LHCN-M2 (cell line): ENCODE results near the gene TRPM1. TPM values are rescaled to one million over a fixed set of nuclear protein-coding genes. Genes with fewer than 3 reads are reported as not detected.

ENCODE experiments used
- DNase-seq: peaks from one replicate; pipeline ENCODE4 v3.0.0-alpha.2; 2012; ENCODE audit warnings: low read depth
- total RNA-seq: library from RNA; depleted of rRNA; stranded (reverse); fragments of >200 nt; gene quantifications from 2 replicates; pipeline ENCODE4 v1.2.3, GENCODE V29; 2014

Gene TRPM1
- total RNA-seq, 1 experiment from 2014 or later: not detected

DNA sequence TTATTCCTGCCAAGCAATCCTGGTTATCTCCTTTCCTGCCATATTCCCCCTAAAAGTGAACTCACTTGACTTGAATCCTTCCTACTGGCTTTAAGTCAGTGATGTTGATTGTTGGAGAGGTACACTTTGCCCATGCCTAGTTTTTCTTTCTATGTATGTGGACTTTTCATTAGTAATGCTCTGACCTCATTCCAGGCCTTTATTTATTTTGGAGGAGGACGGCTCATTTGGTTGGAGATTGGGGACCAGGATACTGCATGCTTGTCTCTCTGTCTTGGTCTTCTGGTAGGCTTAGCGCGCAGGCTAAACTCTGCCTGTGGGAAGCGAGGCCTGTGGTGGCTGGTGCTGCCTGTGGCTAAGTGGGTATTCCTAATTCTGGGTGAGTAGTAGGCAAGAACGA lies 81.0 kb downstream of the TRPM1 start:
- no peak for DNase-seq

DNA sequence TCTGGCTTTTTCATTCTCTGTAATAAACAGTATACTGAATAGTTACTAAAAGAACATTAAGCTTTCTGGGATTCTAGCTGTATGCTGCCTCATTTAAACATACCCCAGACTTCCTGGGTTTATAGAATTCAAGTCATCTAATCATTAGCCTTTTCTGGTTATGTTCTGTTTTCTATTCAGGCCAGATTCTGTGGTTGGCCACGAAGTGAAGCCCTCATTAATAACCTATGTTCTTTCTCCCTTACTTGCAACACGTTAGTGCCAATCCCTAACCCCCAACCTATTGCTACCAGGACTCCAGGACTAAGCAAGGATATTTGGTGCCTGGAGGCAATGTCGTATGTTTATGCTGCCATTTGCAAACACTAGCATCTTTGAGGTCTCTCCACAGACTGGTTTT lies 81.5 kb downstream of the TRPM1 start:
- DNase-seq: no peak

DNA sequence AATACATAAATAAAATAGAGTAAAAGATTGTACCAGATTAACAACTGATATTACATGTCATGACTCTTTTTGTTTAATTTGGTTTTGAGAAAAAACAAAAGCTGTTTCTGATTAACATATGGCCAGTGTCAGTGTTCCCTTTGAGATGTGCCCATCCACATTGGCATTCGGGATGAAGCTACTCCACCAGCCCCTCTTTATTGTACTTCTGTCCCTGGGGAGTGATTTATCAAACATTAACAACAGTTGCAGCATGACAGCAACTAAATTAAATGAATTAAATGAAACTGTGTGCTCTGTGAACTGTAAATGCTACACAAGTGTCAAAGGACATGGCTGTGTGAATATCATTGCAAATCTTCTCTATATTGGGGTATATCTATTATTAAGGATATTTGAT lies 84.2 kb downstream of the TRPM1 start:
- DNase-seq: no peak

DNA sequence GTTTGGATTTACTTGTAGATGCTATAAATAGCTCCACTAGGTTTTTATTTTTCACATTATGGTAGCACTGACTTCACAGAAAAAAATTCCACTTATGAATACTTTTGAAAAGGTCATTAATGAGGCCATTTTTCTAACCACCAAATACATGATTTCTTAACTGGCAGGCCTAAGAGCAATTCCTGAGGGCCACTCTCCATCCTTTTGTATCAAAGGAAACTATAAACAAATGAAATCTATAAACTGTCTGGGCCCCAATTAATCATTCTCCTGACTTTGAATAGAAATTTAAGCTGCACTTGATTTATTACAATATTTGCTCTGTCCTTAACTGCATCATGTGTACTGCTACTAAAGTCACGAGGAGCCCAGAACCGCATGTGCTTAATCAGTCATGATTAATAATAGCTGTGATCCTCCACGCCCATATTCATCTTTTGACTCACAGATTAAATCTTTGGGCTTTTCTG lies 85.0 kb downstream of the TRPM1 start:
- DNase-seq: peak; percentile 8

DNA sequence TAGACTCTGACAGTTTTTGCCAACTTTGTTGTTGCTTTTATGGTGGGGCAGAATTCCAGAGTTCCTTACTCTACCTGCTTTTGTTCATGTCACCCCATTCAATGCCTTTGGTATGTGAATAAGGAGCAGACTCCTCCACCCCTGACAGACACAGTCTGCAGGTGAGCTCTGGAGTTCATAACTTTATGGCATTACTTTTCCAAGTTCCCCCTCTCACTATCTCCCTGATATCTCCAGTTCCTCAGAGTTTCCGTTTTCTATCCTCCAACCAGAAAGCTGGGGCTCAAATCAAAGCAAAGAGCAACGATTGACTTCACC lies 87.0 kb downstream of the TRPM1 start:
- DNase-seq: no peak

DNA sequence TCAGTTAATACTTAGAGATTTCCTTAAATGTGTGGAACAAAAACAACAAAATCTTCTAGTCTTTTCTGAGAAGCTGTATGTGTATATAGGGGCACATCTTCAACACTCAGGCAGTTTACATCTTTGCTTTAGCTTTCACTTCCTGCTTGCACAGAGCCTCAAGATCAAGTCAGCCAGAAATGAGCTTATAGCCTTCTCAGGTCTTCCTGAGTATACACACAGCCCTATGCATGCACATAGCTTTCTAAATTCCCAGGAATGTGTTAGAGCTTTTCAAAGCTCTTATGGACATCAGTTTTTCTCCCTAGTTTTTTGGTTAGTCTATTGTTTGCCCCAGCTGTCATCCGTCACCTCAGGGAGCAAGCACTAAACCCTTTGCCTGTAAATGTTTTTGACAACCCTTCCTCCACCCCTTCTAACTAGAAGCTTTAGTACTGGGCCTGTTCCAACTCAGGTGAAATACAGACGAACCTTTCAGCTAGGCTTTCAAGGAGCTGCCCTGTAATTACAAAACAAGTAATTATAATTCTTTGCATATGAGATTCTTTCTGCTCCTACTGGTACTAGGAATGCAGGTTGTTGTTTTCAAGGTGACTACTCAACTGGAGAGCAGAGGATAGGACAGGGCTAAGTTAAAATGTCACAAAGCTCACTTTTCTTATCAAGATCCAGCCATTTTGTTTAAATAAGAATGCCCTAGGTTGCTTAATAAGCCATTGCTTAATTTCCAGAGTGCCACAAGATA lies 87.5 kb downstream of the TRPM1 start:
- no peak for DNase-seq

DNA sequence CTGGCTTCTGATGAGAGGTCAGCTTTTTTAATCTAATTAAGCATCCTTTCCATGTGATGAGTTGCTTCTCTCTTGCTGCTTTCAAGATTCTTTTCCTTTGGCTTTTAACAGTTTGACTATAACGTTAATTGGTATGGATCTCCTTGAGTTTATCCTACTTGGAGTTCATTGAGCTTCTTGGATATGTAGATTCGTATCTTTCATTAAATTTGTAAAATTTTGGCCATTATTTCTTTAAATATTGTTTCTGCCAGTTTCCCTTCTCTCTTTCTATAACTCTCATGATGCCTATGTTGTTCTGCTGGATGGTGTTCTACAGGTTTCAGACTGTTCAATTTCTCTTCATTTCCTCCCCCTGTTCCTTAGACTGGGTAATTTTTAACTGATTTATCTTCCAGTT lies 89.1 kb downstream of the TRPM1 start:
- DNase-seq: no peak

DNA sequence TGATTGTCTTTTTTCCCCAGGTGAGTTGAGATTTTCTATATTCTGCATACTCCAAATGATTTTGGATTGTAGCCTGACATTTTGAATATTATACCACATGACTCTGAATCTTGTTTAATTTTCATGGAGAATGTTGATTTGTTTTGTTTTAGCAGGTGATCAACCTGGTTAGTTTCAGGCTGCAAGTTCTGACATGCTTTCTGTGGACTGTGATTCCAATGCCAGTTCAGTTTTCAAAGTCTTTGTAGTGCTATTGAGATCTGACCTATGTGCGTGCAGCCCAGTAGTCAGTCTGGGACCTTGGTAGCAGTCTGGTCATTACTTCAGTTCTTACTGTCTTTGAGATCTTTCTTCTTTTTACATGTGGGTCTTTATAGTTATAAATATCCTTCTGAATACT lies 91.5 kb downstream of the TRPM1 start:
- DNase-seq: no peak

DNA sequence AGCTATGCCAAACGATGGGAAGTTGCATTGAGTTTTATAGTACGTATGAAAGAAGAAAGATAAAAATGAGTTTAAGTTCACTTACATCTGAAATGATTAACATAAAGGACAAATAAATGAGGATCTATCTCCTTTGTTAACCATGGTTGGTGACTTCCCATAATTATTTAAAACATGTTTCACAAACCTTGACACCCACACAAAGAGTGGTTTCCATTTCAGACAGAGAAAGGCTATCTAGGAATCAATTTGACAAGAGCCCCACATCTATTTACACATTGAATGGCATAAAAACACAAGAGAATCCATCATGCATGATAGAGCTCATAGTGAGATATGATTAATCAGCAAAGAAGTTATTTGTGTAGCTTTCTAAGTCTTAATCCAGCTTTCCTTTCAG lies 95.9 kb downstream of the TRPM1 start:
- no peak for DNase-seq

DNA sequence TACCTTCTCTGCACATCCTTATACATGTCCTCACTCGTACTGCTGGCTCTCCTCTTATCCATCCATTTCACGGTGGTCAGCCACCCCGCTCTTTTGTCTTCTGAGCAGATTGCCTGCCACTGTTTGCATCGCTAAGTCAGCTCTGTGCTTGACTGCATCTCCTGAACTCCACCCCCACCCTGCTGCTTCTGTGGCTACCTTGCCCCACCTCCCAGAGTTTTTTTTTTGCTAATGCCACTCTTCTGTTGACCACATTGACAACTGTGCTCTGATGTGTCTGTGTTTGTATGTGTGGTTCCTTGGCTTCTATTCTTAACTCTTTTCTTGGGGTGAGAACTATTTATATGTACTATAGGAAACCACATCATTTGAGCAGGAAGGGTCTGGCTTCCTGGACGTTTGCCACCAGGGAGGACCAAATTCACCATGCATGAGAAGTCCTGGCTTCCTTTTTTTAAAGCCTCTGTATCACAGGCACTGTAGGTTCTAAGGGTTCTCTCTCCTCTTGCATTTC lies 97.2 kb downstream of the TRPM1 start:
- peak; percentile 23 for DNase-seq

DNA sequence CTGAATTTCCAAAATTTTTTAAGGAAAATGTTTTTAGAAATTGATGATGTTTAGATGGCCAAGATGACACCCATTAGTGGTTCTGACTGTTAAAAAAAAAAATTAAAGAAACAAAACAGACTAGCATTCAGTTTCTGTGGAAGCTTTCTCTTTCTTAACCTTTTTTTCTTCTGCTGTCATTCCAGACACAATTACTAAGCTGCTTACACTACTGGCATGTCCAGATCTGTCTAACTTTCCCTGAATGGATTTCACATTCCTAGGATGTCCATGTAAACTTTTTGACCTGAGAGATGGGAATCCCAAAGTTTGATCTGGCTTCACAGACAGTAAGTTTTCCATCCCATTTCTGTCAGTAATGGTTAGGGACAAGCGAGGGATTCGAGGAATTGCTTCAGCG lies 99.8 kb downstream of the TRPM1 start:
- no peak for DNase-seq

DNA sequence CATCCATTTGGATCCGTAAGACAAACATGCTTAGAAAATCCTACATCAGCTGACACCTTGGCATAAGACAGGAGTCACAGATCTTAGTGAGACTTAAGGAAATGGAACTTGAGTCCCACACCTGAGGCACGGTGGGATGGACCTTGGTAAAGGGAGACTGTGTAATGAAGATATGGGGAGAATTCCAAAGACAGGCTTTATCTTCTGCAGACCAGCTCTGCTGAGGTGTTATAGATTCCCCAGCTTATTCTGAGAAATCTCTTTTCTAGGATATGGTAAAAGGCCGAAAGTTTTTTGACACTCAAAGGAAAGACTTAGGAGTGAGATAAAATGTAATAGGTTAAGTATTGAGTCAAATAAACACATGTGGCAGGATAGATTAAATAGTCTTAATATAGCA lies 101.8 kb downstream of the TRPM1 start:
- no peak for DNase-seq

DNA sequence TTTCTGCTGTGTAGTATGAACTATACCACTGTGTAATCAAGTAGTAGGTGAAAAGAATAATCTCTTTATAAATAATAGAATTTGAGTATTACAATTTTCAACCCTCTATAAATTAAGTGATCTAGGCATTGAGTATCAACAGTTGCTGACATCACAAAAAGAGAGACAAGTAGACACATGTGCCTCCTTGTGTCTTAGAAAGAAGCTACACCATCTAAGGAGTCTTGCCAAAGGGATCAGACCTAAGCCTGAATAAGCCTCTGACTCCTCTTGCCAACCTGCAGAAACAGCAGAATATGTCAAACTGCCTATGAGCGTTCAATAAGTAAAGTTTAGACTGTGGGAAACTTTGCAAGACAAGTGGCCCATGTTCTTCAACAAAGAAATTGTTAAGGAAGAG lies 104.3 kb downstream of the TRPM1 start:
- DNase-seq: no peak

DNA sequence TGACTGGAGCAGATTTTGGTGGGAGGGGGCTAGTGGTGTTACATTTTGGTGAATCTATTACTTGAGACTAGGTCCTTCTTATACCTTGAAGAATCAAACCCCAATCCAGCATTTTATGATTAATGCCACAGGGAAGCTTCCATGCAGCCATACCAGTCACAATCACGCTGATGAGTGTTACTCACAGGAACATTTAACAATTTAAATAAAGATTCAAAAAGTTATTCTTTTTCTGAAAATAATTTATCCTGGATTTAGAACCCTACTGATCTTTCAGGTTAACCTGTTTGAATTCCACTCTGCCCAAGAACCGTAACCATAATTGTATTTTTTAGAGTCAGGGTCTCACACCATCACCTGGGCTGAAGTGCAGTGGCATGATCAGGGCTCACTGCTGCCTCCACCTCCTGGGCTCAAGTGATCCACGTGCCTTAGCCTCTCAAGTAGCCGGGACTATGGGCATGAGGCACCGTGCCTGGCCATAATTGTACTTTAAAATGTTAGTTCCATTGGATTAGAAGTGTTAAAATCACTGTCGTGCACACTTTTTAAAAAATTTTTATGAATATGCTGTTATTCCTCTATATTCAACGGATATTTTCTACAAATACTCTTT lies 109.2 kb downstream of the TRPM1 start:
- DNase-seq: no peak

DNA sequence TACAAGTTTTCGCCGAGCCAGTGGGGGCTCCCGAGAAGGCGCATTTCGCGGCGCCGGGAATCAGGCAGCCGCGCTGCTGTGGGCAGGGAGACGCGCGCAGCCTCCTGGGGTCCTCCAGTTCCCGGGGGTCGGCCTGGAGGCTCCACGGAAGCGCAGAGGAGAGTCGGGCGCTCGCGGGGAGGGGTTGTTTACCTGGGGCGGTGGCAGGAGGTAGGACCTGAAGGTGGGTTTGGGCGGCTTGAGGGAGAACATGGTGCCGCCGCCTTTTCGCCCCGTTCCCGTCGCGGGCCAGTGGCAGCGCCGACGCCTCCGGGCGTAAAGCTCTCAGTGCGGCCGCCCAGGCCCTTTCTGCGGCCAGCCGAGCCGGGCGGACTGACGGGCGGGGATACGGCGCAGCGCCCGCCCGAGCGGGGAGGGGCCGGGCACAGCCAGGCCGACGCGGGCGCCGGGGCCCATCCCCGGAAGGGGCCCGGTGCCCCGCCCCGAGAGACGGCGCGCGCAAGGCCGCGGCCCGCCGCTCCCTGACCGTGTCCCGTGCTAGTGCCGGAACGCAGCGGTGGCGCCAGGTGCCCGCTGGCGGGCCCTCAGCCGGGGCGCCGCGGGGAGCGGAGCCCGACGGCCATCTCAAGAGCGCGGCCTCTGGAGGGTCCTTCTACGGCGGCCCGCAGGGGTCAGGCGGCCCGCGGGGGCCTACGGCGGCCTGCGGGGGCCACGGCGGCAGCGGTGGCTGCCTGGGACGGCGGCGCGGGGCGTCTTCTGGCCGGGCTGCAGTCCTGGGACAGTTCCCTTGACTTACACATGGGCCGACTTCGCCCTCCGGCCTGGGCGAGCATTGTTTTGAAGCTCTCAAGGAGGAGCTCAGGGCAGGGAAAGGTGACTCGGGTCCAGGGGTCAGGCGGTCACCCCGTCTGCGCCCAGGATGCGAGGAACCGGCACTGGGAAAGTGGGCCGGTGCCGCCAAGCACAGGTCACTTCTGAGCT lies 110.0 kb downstream of the TRPM1 start, which contains the start of gene MTMR10:
MTMR10 (minus strand) TSS at position 374 of the 981 bp plus-strand sequence; CDS start at position 252, 122 bp downstream.
- DNase-seq: peak; percentile 64

DNA sequence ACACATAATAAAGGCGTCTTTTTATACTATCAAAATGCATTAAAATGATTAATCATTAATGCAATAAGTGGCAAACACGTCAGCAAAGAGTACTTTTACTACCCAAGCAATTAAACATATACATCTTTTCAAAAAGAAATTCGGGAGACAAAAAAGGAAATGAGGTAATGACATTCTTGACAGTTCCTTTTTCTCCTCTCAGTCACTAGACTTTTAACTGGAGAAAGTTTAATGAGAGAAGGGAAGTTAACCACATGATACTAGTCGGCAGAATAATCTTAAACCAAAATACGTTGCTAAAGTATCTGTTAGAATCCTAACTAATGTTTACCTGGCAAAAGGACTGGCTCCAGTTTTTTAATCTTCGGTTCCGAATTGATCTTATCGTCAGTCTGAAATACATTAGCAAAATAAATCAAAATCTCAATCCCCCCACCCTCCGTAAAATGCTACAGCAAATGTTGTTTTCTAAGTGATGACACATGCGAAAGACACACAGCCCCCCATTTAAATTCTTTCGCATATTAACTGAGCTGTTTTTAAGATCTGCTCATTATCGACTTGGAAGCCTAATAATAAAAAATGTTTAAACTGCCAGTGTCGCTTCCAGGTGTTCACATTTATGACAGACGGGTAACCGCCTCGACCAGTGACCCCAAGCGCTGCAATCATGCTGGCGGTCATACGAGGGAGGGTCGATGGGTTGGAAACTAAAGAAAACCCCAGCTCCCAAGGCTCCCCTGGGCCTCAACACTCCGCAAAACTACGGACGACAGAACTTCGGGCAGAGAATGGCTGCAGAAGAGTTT lies 110.9 kb downstream of the TRPM1 start:
- DNase-seq: no peak

DNA sequence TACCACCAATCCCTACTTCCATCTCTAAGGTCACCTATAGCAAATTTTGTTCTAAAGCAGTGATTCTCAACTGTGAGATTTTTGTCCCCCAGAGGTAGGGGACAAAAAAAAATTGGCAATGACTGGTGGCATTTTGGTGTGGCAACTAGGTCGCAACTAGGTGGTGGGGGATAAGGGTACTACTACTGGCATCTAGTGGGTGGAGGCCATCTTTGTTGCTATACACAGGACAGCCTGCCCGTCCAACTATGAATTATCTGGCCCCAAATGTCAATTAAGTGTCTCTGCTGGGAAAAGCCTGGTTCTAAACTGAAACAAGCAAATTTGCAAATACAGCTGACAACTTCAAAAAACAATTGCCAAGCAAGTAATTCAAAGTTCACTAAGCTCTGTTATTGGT lies 111.5 kb downstream of the TRPM1 start:
- peak; percentile 27 for DNase-seq

DNA sequence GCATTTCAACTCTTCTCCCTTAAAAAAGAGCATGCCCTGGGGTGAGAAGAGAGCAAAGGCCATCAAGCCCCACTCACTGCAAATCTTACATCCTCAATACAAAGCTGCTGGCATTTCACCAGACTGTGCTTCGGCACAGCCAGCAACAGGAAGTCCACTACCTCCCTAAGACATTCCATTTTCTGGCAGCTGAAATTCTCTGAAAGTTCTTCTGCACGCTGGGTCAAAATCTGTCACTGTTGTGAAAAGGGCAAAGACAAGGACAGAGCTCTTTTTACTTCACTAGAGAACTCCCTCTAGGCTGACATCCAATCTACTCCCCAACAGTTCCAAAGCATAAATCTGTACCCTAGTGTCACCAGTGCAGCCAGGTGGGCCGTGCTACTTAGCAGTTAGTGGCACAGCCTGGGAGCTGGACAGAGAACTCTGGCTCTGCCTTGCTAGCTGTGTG lies 116.4 kb downstream of the TRPM1 start:
- DNase-seq: no peak

DNA sequence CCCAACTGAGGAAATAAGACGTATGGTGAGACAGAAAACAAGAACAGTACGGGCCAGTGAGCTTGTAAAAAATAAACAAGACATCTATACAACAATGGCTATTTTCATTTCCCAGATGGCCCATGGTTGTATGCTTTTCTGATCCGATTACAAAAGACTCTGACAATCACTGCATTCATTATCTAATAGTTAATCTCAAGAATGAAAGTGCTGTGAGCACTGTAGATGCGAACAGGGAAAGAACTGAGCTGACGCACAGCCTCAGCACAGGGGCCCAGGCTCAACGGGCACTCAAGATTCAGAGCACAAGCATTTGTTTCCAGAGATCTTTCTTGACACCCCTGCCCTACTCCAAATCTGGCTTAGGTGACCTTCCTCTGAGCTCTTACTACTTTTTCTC lies 117.0 kb downstream of the TRPM1 start:
- DNase-seq: no peak

DNA sequence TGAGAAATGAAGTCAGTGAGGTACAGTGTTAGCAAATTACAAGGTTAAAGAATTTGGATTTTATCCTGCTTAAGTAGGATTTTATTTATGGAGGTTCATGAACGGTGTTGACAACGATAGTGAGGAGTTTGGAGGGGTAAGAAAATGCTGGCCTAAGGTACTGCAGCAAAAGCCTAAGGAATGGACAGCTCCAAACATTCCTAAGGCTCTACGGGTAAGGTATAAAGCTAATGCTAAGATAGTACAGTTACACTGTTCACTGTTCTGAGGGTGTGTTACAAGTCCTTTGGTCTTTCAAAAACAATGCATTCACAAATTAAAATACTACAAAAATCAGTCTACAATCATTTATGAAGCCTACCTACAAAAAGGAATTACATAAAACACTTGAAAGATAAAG lies 117.4 kb downstream of the TRPM1 start:
- no peak for DNase-seq

DNA sequence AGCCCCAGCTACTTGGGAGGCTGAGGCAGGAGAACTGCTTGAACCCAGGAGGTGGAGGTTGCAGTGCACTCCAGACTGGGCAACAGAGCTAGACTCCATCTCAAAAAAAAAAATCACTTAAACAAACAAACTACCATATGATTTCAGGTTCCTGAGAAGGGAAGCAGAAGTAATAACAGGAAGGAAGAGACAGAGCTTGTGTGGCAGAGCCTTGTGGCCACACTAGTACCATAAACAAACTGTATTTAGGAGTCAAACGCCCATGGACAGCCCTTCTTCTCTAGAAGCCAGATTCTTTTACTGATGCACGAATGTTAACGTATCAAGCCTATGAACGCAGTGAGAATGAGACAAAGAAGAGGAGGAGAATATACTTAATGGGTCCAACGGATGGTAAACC lies 122.1 kb downstream of the TRPM1 start:
- DNase-seq: no peak
